H1 (cell line): ENCODE results near the gene ABCA6. TPM values are rescaled to one million over a fixed set of nuclear protein-coding genes. Genes with fewer than 3 reads are reported as not detected.

Experiments
- CTCF ChIP-seq, 3 experiments: IDR thresholded peaks; 1 replicate in 2 of 3; 2 replicates in 1 of 3; pipeline versions ENCODE4 v1.5.1 to v1.6.1; 2011; ENCODE audit warnings: low read length in 3 of 3, mild to moderate bottlenecking in 3 of 3, inconsistent platforms in 2 of 3, low read depth in 1 of 3, moderate library complexity in 1 of 3; ENCODE audit not compliant: insufficient read depth in 1 of 3; ENCODE audit errors: control extremely low read depth in 1 of 3
- TAF7 ChIP-seq: optimal IDR thresholded peaks from 2 replicates; pipeline ENCODE3; 2011; ENCODE audit warnings: low read depth, mild to moderate bottlenecking, inconsistent platforms, low read length, moderate library complexity, borderline replicate concordance
- polyA plus RNA-seq, 7 experiments: library from polyadenylated mRNA; depleted of rRNA in 3 of 7; stranded (reverse) in 5 of 7; unstranded in 2 of 7; fragments of >200 nt in 5 of 7; fragments of 200-250 nt in 2 of 7; gene quantifications; 1 replicate in 5 of 7; 2 replicates in 1 of 7; 4 replicates in 1 of 7; pipeline versions ENCODE4 v1.2.1 to v1.2.3, GENCODE V29; 2011 to 2013; ENCODE audit warnings: missing spikeins in 2 of 7, mixed read lengths in 2 of 7
- total RNA-seq: library from RNA; stranded (reverse); fragmentation: NEBNext Ultra II Directional; extraction: Animal tissue kit (Norgen Biotek cat#: 25700); gene quantifications from 2 replicates; pipeline ENCODE4 v1.2.1, GENCODE V29; 2021

The ABCA6 gene
- total and polyA plus RNA-seq, 2 of the 8 experiments (the other 6 are each of a cell fraction or from before 2014, with no cell fraction given): not detected

- no peak for TF ChIP-seq CTCF (IDR thresholded peaks at IDR 0.05; ENCODE audit: control extremely low read depth in 1 of 3, insufficient read depth in 1 of 3, low read depth in 1 of 3, low read length in 3 of 3)
- no peak for TF ChIP-seq TAF7
Observed at GRCh38 chr17:69065113-69065512, 76.6 kb downstream of the ABCA6 start (continued).
